HG03520 (cell line): ENCODE results near the gene MYO1B.

Source experiments
- ATAC-seq: cut with Tn5 transposase; IDR thresholded peaks from one replicate; pipeline ENCODE4 v1.9.1; 2021; ENCODE audit warnings: mild to moderate bottlenecking, moderate library complexity; ENCODE audit not compliant: unreplicated experiment

MYO1B gene

GRCh38 chr2:191245046-191245868, at the start of gene MYO1B:
TSS of gene MYO1B (plus strand) at chr2:191245404. CDS start at chr2:191276896, 31,492 bp downstream.
- peak; percentile 57 for ATAC-seq

GRCh38 chr2:191197096-191197495, 48.1 kb upstream of the MYO1B start:
- ATAC-seq = no peak

- no peak for ATAC-seq
Measured at GRCh38 chr2:191198271-191198670, 46.9 kb upstream of the MYO1B start.

GRCh38 chr2:191199929-191200512, 45.2 kb upstream of the MYO1B start:
- no peak for ATAC-seq

- no peak for ATAC-seq
Measured at GRCh38 chr2:191200910-191201309, 44.3 kb upstream of the MYO1B start.

- ATAC-seq = no peak
Measured at GRCh38 chr2:191202209-191202721, 42.9 kb upstream of the MYO1B start.

GRCh38 chr2:191202881-191203397, 42.3 kb upstream of the MYO1B start:
- ATAC-seq = no peak

GRCh38 chr2:191204433-191204832, 40.8 kb upstream of the MYO1B start:
- peak; percentile 66 for ATAC-seq

- no peak for ATAC-seq
Measured at GRCh38 chr2:191206613-191207471, 38.4 kb upstream of the MYO1B start.

GRCh38 chr2:191209340-191209739, 35.9 kb upstream of the MYO1B start:
- no peak for ATAC-seq

GRCh38 chr2:191212119-191212518, 33.1 kb upstream of the MYO1B start:
- no peak for ATAC-seq

- no peak for ATAC-seq
Measured at GRCh38 chr2:191213333-191213732, 31.9 kb upstream of the MYO1B start.

- ATAC-seq = no peak
Measured at GRCh38 chr2:191215230-191215629, 30.0 kb upstream of the MYO1B start.

- no peak for ATAC-seq
Measured at GRCh38 chr2:191215666-191216065, 29.5 kb upstream of the MYO1B start.

- no peak for ATAC-seq
Measured at GRCh38 chr2:191217580-191217979, 27.6 kb upstream of the MYO1B start.

- peak; percentile 50 for ATAC-seq
Measured at GRCh38 chr2:191218292-191218898, 26.8 kb upstream of the MYO1B start.

- peak; percentile 54 for ATAC-seq
Measured at GRCh38 chr2:191220671-191221070, 24.5 kb upstream of the MYO1B start.

GRCh38 chr2:191221666-191222065, 23.5 kb upstream of the MYO1B start:
- ATAC-seq = no peak

- ATAC-seq = peak; percentile 28
Measured at GRCh38 chr2:191222507-191222906, 22.7 kb upstream of the MYO1B start.

- ATAC-seq = no peak
Measured at GRCh38 chr2:191222952-191223351, 22.3 kb upstream of the MYO1B start.

GRCh38 chr2:191225126-191225525, 20.1 kb upstream of the MYO1B start:
- ATAC-seq = no peak
